ENCODE data around the gene ABR. TPM values are rescaled to one million over a fixed set of nuclear protein-coding genes. Genes with fewer than 3 reads are reported as not detected.
"Not testable (repeated sequence)": the region's sequence is repeated elsewhere in the genome, so short reads cannot be mapped to it uniquely, and the experiment has no call there.

ABR gene
- total and polyA plus RNA-seq, 2 donors = 17.7 to 37.6 TPM

DNA sequence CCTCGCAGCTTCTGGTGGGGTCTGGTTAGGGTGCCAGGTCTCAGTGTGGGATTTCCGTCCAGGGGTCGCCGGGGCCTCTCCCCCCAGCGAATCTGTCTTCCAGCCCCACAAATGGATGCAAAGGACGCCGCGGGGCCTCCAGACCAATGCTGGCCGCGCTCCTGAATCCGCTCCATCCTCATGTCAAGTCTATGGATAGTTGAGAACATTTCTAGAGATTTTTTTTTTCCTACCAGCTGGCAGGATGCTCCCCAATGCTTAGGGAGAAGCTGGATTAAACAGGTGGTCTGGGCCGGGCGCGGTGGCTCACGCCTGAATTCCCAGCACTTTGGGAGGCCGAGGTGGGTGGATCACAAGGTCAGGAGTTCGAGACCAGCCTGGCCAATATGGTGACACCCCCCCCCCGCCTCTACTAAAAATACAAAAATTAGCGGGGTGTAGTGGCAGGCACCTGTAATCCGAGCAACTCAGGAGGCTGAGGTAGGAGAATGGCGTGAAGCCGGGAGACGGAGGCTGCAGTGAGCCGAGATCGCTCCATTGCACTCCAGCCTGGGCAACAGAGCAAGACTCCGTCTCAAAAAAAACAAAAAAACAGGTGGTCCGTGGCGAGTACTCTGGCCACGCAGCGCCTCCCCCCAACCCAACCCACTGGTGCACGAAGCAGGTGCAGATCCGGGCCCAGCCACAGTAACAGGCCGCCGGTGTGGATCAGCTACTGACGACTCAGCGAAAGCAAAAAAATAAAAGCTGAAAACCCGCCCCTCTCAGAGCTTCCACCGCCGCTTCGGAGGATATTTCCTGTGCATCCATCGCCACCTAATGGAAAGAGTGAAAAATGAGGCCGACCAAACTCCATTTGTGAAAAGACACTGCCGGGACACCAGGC lies 199.1 kb downstream of the ABR start:
- H3K27me3 ChIP-seq (ENCODE audit: control insufficient read depth in 2 of 2, insufficient read depth in 1 of 2, low read length in 1 of 2) = peaks cover 25 to 36% of the 10 kb centered on the region in 2 donors
- peaks cover 10 to 13% of the 10 kb centered on the region in 2 donors for H3K4me1 ChIP-seq (ENCODE audit: control insufficient read depth in 2 of 2, insufficient read depth in 2 of 2, low read length in 2 of 2)
- peak; percentile 56 to 93 (median 75) for DNase-seq (ENCODE audit: low read depth in 6 of 9, low spot score in 9 of 9)
- peak overlapping the region; percentile 41 to 73 for H3K4me3 ChIP-seq (ENCODE audit: low read length in 2 of 2)
- peaks cover 0 to 4% of the 10 kb centered on the region in 2 donors for H3K9me3 ChIP-seq (ENCODE audit: control insufficient read depth in 2 of 2, insufficient read depth in 1 of 2, low read length in 1 of 2)
- H3K36me3 ChIP-seq (ENCODE audit: control insufficient read depth in 2 of 2, insufficient read depth in 2 of 2, low read length in 1 of 2) = no peaks in the 10 kb centered on the region
- peak overlapping the region; percentile 5 to 7 for H3K27ac ChIP-seq (ENCODE audit: low read depth in 1 of 2, low read length in 1 of 2)
- WGBS = 31% methylated on average over 43 of the region's 43 CpGs

DNA sequence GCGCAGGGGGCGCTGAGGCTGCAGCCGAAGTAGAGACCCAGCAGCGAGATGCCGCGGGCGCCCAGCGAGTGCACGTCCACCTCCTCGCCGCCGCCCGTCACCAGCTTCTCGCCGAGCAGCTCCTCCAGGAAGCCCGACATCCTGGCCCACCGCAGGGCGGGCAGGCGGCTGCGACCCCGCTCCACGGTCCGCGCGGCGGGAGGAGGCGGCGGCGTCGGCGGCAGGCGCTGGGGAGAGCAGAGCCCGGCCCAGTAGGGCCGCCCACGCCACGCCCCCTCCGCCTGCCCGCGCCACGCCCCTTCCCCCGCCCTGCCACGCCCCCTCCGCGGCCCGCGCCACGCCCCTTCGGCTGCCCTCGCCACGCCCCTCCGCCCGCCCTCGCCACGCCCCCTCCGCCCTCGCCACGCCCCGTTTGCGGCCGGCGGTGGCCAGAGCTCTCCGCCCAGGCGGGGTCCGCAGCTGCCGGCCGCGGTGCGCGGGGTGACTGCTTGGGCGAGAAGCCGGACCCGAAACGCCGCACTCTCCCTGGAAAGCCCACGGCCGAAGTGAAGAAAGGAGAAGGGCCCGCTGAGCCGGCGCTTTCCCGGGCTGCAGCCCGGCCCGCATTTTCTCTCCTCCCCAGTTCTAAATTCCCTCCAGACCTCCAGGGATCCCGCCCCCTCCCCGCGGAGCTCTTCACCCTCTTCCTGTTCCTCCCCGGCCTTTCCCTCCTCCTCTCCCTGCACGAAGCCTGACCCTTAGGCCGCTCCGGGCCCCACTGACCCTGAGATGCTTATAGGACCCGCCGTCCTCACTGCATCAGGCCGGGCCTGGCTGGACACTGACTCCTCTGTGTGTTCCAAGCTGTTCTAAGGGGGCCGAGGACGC lies 200.0 kb downstream of the ABR start, which contains the start of gene NXN:
TSS of gene NXN (minus strand) at position 238 of the 867 bp plus-strand sequence.
- Histone ChIP-seq H3K4me1 (ENCODE audit: control insufficient read depth in 2 of 2, insufficient read depth in 2 of 2, low read length in 2 of 2) (peaks cover 10 to 13% of the 10 kb centered on the region in 2 donors), H3K36me3 (ENCODE audit: control insufficient read depth in 2 of 2, insufficient read depth in 2 of 2, low read length in 1 of 2) (no peaks in the 10 kb centered on the region), H3K9me3 (ENCODE audit: control insufficient read depth in 2 of 2, insufficient read depth in 1 of 2, low read length in 1 of 2) (peaks cover 0 to 4% of the 10 kb centered on the region in 2 donors), H3K4me3 (ENCODE audit: low read length in 2 of 2) (peak within 1 kb of the TSS; percentile 41 to 73), H3K27ac (ENCODE audit: low read depth in 1 of 2, low read length in 1 of 2) (peak within 1 kb of the TSS; percentile 7 to 36), H3K27me3 (ENCODE audit: control insufficient read depth in 2 of 2, insufficient read depth in 1 of 2, low read length in 1 of 2) (peaks cover 26 to 44% of the 10 kb centered on the region in 2 donors)
- DNase-seq (ENCODE audit: low read depth in 6 of 9, low spot score in 9 of 9) = peak in 7 of 9 donors; percentile 42 to 79 (median 66)
- WGBS = 2% methylated on average over 94 of the region's 94 CpGs

- H3K27me3 ChIP-seq (ENCODE audit: control insufficient read depth in 2 of 2, insufficient read depth in 1 of 2, low read length in 1 of 2) = peaks cover 26 to 46% of the 10 kb centered on the region in 2 donors
- H3K9me3 ChIP-seq (ENCODE audit: control insufficient read depth in 2 of 2, insufficient read depth in 1 of 2, low read length in 1 of 2) = peaks cover 0 to 4% of the 10 kb centered on the region in 2 donors
- H3K27ac ChIP-seq (ENCODE audit: low read depth in 1 of 2, low read length in 1 of 2) = peak overlapping the region in 1 of 2 donors; percentile 31
- H3K36me3 ChIP-seq (ENCODE audit: control insufficient read depth in 2 of 2, insufficient read depth in 2 of 2, low read length in 1 of 2) = no peaks in the 10 kb centered on the region
- DNase-seq (ENCODE audit: low read depth in 6 of 9, low spot score in 9 of 9) = no peak
- H3K4me1 ChIP-seq (ENCODE audit: control insufficient read depth in 2 of 2, insufficient read depth in 2 of 2, low read length in 2 of 2) = peaks cover 10 to 13% of the 10 kb centered on the region in 2 donors
- 2% methylated on average over 42 of the region's 42 CpGs for WGBS
- peak overlapping the region; percentile 26 to 73 for H3K4me3 ChIP-seq (ENCODE audit: low read length in 2 of 2)
Measured at GRCh38 chr17:979212-979538, 200.6 kb downstream of the ABR start.

DNA sequence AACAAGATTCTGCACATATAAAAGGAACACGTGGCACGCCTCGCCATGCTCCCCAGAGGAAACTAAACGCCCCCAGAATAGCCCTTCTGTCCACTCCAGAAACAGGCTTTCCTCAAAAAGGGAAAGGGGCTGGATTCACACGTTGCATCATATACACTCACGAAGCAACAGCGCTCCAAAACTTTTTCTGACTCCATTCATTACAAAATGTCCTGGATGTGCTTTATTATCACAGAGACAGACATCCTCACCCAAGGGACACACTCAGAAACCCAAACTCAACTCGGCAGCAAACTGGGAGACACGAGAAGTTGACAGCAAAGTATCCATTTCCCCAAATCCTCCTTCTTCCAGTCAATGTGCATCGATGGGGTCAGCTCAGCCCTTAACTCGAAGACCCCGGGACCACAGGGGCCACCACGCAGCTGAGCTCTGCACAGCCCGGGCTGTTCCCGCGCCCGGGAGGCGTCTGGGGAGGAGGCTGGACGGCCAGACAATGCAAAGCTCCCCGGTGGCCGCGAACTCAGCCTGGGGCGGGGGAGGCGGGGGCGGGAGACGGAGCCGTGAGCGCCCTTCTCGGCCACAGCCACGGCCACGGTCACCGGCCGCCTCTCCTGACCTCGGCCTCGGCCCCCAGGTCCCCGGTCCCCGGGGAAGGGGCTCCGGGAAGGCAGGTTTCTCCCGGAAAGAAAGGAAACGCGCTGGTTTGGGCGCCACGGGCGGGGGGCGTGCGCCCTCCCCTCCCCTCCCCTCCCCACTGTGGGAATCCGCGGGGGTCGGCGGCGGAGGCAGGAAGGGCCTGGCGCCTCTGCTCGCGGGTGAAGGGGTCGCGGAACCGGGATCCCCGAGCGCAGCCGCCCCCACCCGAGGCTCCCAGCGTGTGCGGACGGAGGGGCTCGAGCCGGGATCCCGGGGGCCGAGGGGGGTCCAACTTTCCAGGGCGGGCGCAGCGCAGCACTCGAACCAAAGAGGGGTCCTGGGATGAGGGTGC lies 201.4 kb downstream of the ABR start:
- Histone ChIP-seq H3K36me3 (ENCODE audit: control insufficient read depth in 2 of 2, insufficient read depth in 2 of 2, low read length in 1 of 2) (no peaks in the 10 kb centered on the region), H3K4me3 (ENCODE audit: low read length in 2 of 2) (peak overlapping the region; percentile 24 to 73), H3K4me1 (ENCODE audit: control insufficient read depth in 2 of 2, insufficient read depth in 2 of 2, low read length in 2 of 2) (peaks cover 10 to 13% of the 10 kb centered on the region in 2 donors), H3K27me3 (ENCODE audit: control insufficient read depth in 2 of 2, insufficient read depth in 1 of 2, low read length in 1 of 2) (peaks cover 26 to 46% of the 10 kb centered on the region in 2 donors), H3K9me3 (ENCODE audit: control insufficient read depth in 2 of 2, insufficient read depth in 1 of 2, low read length in 1 of 2) (peaks cover 0 to 4% of the 10 kb centered on the region in 2 donors), H3K27ac (ENCODE audit: low read depth in 1 of 2, low read length in 1 of 2) (no peak overlapping the region)
- DNase-seq (ENCODE audit: low read depth in 6 of 9, low spot score in 9 of 9) = no peak
- WGBS = 4% methylated on average over 72 of the region's 72 CpGs

DNA sequence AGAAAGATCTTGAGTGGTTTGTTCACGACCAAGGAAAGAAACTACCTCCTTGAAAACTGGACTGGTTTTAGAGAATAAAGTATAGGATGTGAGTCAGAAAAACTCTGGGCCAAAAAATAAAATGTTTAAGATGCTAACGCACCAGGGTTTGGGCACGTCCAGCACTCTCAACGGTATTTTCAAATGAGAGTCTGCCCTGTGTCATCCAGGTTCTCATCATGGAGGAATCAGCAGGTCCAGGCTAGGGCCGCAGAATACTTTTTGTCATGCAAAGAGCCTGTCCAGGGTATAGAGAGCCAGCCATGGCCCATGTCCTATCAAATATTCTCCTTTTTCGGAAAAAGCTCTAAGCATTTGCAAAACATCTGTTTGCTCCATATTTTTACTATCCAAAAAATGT lies 202.6 kb downstream of the ABR start:
- Histone ChIP-seq H3K27me3 (ENCODE audit: control insufficient read depth in 2 of 2, insufficient read depth in 1 of 2, low read length in 1 of 2) (peaks cover 26 to 47% of the 10 kb centered on the region in 2 donors), H3K36me3 (ENCODE audit: control insufficient read depth in 2 of 2, insufficient read depth in 2 of 2, low read length in 1 of 2) (no peaks in the 10 kb centered on the region), H3K4me3 (ENCODE audit: low read length in 2 of 2) (no peak overlapping the region), H3K4me1 (ENCODE audit: control insufficient read depth in 2 of 2, insufficient read depth in 2 of 2, low read length in 2 of 2) (peaks cover 10 to 13% of the 10 kb centered on the region in 2 donors), H3K9me3 (ENCODE audit: control insufficient read depth in 2 of 2, insufficient read depth in 1 of 2, low read length in 1 of 2) (peaks cover 0 to 4% of the 10 kb centered on the region in 2 donors), H3K27ac (ENCODE audit: low read depth in 1 of 2, low read length in 1 of 2) (peak overlapping the region in 1 of 2 donors; percentile 5)
- DNase-seq (ENCODE audit: low read depth in 6 of 9, low spot score in 9 of 9) = no peak
- WGBS = 88% methylated on average over 6 of the region's 6 CpGs

DNA sequence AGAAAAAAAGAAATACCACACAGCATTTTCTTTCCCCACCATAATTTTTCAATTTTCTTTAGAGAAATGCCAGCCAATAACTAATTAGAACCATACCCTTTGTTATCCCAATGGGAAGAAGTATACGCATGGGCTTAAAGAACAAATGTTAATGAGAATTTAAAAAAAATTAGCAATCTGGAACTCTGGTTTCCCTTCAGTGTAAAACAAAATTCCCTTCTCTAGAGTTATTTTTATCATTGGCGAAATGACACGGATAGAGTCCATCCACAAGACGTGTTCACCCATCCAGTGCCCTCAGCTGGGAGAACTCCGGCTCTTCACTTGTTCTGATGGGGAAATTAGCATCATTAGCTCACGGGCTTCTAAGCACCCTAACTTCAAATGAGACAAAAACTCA lies 203.5 kb downstream of the ABR start:
- Histone ChIP-seq H3K4me3 (ENCODE audit: low read length in 2 of 2) (no peak overlapping the region), H3K36me3 (ENCODE audit: control insufficient read depth in 2 of 2, insufficient read depth in 2 of 2, low read length in 1 of 2) (no peaks in the 10 kb centered on the region), H3K4me1 (ENCODE audit: control insufficient read depth in 2 of 2, insufficient read depth in 2 of 2, low read length in 2 of 2) (peaks cover 10 to 13% of the 10 kb centered on the region in 2 donors), H3K27me3 (ENCODE audit: control insufficient read depth in 2 of 2, insufficient read depth in 1 of 2, low read length in 1 of 2) (peaks cover 26 to 47% of the 10 kb centered on the region in 2 donors), H3K27ac (ENCODE audit: low read depth in 1 of 2, low read length in 1 of 2) (no peak overlapping the region), H3K9me3 (ENCODE audit: control insufficient read depth in 2 of 2, insufficient read depth in 1 of 2, low read length in 1 of 2) (peaks cover 0 to 4% of the 10 kb centered on the region in 2 donors)
- 91% methylated on average over 6 of the region's 6 CpGs for WGBS
- no peak for DNase-seq (ENCODE audit: low read depth in 6 of 9, low spot score in 9 of 9)

DNA sequence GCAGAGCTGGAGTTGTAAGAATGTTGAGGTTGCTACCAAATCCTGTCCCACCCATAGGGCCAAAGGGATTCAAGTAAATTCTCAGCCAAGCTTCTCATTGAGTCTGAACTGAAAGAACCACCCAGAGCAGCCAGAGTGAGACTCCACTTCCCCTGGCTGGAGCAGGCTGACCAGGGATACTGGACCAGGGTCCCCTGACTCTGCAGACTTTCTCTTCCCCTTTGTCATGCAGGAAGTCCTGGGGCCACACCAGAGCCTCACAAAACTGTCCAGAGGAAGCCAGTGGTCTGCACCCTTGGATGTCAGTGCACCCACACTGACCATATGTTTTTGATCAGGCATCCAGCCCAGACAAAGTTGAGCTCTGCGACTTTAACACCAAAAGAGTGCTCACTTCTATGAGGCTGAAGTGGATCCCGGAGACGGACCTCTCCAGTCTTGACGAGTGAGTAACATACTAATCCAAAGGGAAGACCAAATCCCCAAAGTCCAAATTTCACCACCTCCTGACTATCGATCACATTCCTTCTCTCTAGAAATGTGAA lies 204.3 kb downstream of the ABR start:
- peaks cover 0 to 4% of the 10 kb centered on the region in 2 donors for H3K9me3 ChIP-seq (ENCODE audit: control insufficient read depth in 2 of 2, insufficient read depth in 1 of 2, low read length in 1 of 2)
- H3K36me3 ChIP-seq (ENCODE audit: control insufficient read depth in 2 of 2, insufficient read depth in 2 of 2, low read length in 1 of 2) = no peaks in the 10 kb centered on the region
- 78% methylated on average over 5 of the region's 5 CpGs for WGBS
- peaks cover 6 to 12% of the 10 kb centered on the region in 2 donors for H3K4me1 ChIP-seq (ENCODE audit: control insufficient read depth in 2 of 2, insufficient read depth in 2 of 2, low read length in 2 of 2)
- no peak overlapping the region for H3K4me3 ChIP-seq (ENCODE audit: low read length in 2 of 2)
- H3K27ac ChIP-seq (ENCODE audit: low read depth in 1 of 2, low read length in 1 of 2) = no peak overlapping the region
- peaks cover 26 to 51% of the 10 kb centered on the region in 2 donors for H3K27me3 ChIP-seq (ENCODE audit: control insufficient read depth in 2 of 2, insufficient read depth in 1 of 2, low read length in 1 of 2)
- DNase-seq (ENCODE audit: low read depth in 6 of 9, low spot score in 9 of 9) = no peak

DNA sequence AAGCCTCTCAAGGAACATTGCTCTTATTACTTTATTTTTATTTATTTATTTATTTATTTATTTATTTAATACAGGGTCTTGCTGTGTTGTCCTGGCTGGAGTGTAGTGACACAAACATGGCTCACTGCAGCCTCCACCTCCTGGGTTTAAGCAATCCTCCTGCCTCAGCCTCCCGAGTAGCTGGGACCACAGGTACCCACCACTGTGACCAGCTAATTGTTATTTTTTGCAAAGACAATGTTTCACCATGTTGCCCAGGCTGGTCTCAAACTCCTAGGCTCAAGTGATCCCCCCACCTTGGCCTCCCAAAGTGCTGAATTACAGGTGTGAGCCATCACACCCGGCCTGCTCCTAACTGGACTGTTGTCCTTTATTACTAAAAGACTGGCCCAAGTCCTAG lies 205.0 kb downstream of the ABR start:
- H3K4me1 ChIP-seq (ENCODE audit: control insufficient read depth in 2 of 2, insufficient read depth in 2 of 2, low read length in 2 of 2); H3K9me3 ChIP-seq (ENCODE audit: control insufficient read depth in 2 of 2, insufficient read depth in 1 of 2, low read length in 1 of 2); H3K36me3 ChIP-seq (ENCODE audit: control insufficient read depth in 2 of 2, insufficient read depth in 2 of 2, low read length in 1 of 2); H3K27ac ChIP-seq (ENCODE audit: low read depth in 1 of 2, low read length in 1 of 2); H3K4me3 ChIP-seq (ENCODE audit: low read length in 2 of 2); DNase-seq (ENCODE audit: low read depth in 6 of 9, low spot score in 9 of 9): not testable (repeated sequence)
- H3K27me3 ChIP-seq (ENCODE audit: control insufficient read depth in 2 of 2, insufficient read depth in 1 of 2, low read length in 1 of 2) = peaks cover 24 to 50% of the 10 kb centered on the region in 2 donors
- 92% methylated on average over 2 of the region's 2 CpGs for WGBS
